Measurements from ENCODE around the gene CLTCL1.

CLTCL1 gene

GRCh38 chr22:19179497-19180048 lies 111.9 kb downstream of the CLTCL1 start:
- Histone ChIP-seq H3K4me3 (ENCODE audit: low read length) (peak overlapping the region; percentile 90), H3K4me1 (ENCODE audit: insufficient read depth, low read length) (peaks cover 4% of the 10 kb centered on the region; the same call in 1 of the 2 replicates), H3K9ac (ENCODE audit: low read depth, low read length) (peak overlapping the region; percentile 80), H3K36me3 (ENCODE audit: insufficient read depth, low read length) (peaks cover 12% of the 10 kb centered on the region; the same call in 1 of the 2 replicates), H3K27ac (ENCODE audit: low read depth, low read length) (no peak overlapping the region), H3K27me3 (ENCODE audit: insufficient read depth, low read length) (no peaks in the 10 kb centered on the region), H3K9me3 (ENCODE audit: insufficient read depth, low read depth, low read length) (no peaks in the 10 kb centered on the region)
- WGBS, result 48% methylated on average over 15 of the region's 15 CpGs

GRCh38 chr22:19178657-19179496 lies 112.6 kb downstream of the CLTCL1 start, which contains the start of gene SLC25A1:
Gene SLC25A1 (minus strand): TSS chr22:19178736. CDS start chr22:19178673, 63 bp downstream.
- H3K9me3 ChIP-seq (ENCODE audit: insufficient read depth, low read depth, low read length), result no peaks in the 10 kb centered on the region
- H3K4me3 ChIP-seq (ENCODE audit: low read length), result peak within 1 kb of the TSS; percentile 90
- peak within 1 kb of the TSS; percentile 73 for H3K27ac ChIP-seq (ENCODE audit: low read depth, low read length)
- peaks cover 4% of the 10 kb centered on the region; the same call in 1 of the 2 replicates for H3K4me1 ChIP-seq (ENCODE audit: insufficient read depth, low read length)
- WGBS, result under 1% methylated on average over 86 of the region's 86 CpGs
- peak within 1 kb of the TSS; percentile 81 for H3K9ac ChIP-seq (ENCODE audit: low read depth, low read length)
- H3K36me3 ChIP-seq (ENCODE audit: insufficient read depth, low read length), result peaks cover 12% of the 10 kb centered on the region
- H3K27me3 ChIP-seq (ENCODE audit: insufficient read depth, low read length), result no peaks in the 10 kb centered on the region

GRCh38 chr22:19178065-19178656 lies 113.4 kb downstream of the CLTCL1 start:
- under 1% methylated on average over 80 of the region's 80 CpGs for WGBS
- peaks cover 4% of the 10 kb centered on the region for H3K4me1 ChIP-seq (ENCODE audit: insufficient read depth, low read length)
- H3K36me3 ChIP-seq (ENCODE audit: insufficient read depth, low read length), result peaks cover 18% of the 10 kb centered on the region
- peak overlapping the region; percentile 73 for H3K27ac ChIP-seq (ENCODE audit: low read depth, low read length)
- H3K9ac ChIP-seq (ENCODE audit: low read depth, low read length), result peak overlapping the region; percentile 81
- H3K27me3 ChIP-seq (ENCODE audit: insufficient read depth, low read length), result no peaks in the 10 kb centered on the region
- H3K9me3 ChIP-seq (ENCODE audit: insufficient read depth, low read depth, low read length), result no peaks in the 10 kb centered on the region
- H3K4me3 ChIP-seq (ENCODE audit: low read length), result peak overlapping the region; percentile 90

GRCh38 chr22:19177164-19178064 lies 114.1 kb downstream of the CLTCL1 start:
- Histone ChIP-seq H3K27me3 (ENCODE audit: insufficient read depth, low read length) (no peaks in the 10 kb centered on the region), H3K36me3 (ENCODE audit: insufficient read depth, low read length) (peaks cover 18% of the 10 kb centered on the region), H3K4me3 (ENCODE audit: low read length) (peak overlapping the region; percentile 90), H3K27ac (ENCODE audit: low read depth, low read length) (peak overlapping the region; percentile 25; the same call in 1 of the 2 replicates), H3K9ac (ENCODE audit: low read depth, low read length) (peak overlapping the region; percentile 81), H3K9me3 (ENCODE audit: insufficient read depth, low read depth, low read length) (no peaks in the 10 kb centered on the region), H3K4me1 (ENCODE audit: insufficient read depth, low read length) (peaks cover 7% of the 10 kb centered on the region)
- WGBS, result 26% methylated on average over 55 of the region's 55 CpGs

- Histone ChIP-seq H3K4me1 (ENCODE audit: insufficient read depth, low read length) (peaks cover 8% of the 10 kb centered on the region), H3K9ac (ENCODE audit: low read depth, low read length) (no peak overlapping the region; the same call in 1 of the 2 replicates), H3K9me3 (ENCODE audit: insufficient read depth, low read depth, low read length) (no peaks in the 10 kb centered on the region), H3K27me3 (ENCODE audit: insufficient read depth, low read length) (no peaks in the 10 kb centered on the region), H3K27ac (ENCODE audit: low read depth, low read length) (peak overlapping the region; percentile 9; the same call in 1 of the 2 replicates), H3K4me3 (ENCODE audit: low read length) (peak overlapping the region; percentile 90; the same call in 1 of the 2 replicates), H3K36me3 (ENCODE audit: insufficient read depth, low read length) (peaks cover 18% of the 10 kb centered on the region)
- WGBS, result 85% methylated on average over 12 of the region's 12 CpGs
These were observed 114.8 kb downstream of the CLTCL1 start for GRCh38 chr22:19176732-19177131.

- Histone ChIP-seq H3K36me3 (ENCODE audit: insufficient read depth, low read length) (peaks cover 18% of the 10 kb centered on the region), H3K27me3 (ENCODE audit: insufficient read depth, low read length) (no peaks in the 10 kb centered on the region), H3K4me3 (ENCODE audit: low read length) (no peak overlapping the region), H3K9me3 (ENCODE audit: insufficient read depth, low read depth, low read length) (no peaks in the 10 kb centered on the region), H3K27ac (ENCODE audit: low read depth, low read length) (peak overlapping the region; percentile 24; the same call in 1 of the 2 replicates), H3K4me1 (ENCODE audit: insufficient read depth, low read length) (peaks cover 8% of the 10 kb centered on the region), H3K9ac (ENCODE audit: low read depth, low read length) (no peak overlapping the region; the same call in 1 of the 2 replicates)
- 62% methylated on average over 12 of the region's 12 CpGs for WGBS
These were observed 115.3 kb downstream of the CLTCL1 start for GRCh38 chr22:19176175-19176643.

GRCh38 chr22:19175602-19176174 lies 115.8 kb downstream of the CLTCL1 start:
- H3K36me3 ChIP-seq (ENCODE audit: insufficient read depth, low read length), result peaks cover 18% of the 10 kb centered on the region
- H3K27ac ChIP-seq (ENCODE audit: low read depth, low read length), result peak overlapping the region; percentile 81; the same call in 1 of the 2 replicates
- H3K4me3 ChIP-seq (ENCODE audit: low read length), result no peak overlapping the region
- H3K9me3 ChIP-seq (ENCODE audit: insufficient read depth, low read depth, low read length), result no peaks in the 10 kb centered on the region
- H3K27me3 ChIP-seq (ENCODE audit: insufficient read depth, low read length), result peaks cover 5% of the 10 kb centered on the region
- peaks cover 8% of the 10 kb centered on the region for H3K4me1 ChIP-seq (ENCODE audit: insufficient read depth, low read length)
- no peak overlapping the region for H3K9ac ChIP-seq (ENCODE audit: low read depth, low read length)
- WGBS, result 86% methylated on average over 21 of the region's 21 CpGs

- peak overlapping the region; percentile 81 for H3K27ac ChIP-seq (ENCODE audit: low read depth, low read length)
- 84% methylated on average over 7 of the region's 7 CpGs for WGBS
- peaks cover 10% of the 10 kb centered on the region for H3K27me3 ChIP-seq (ENCODE audit: insufficient read depth, low read length)
- H3K4me3 ChIP-seq (ENCODE audit: low read length), result no peak overlapping the region
- no peaks in the 10 kb centered on the region for H3K9me3 ChIP-seq (ENCODE audit: insufficient read depth, low read depth, low read length)
- H3K4me1 ChIP-seq (ENCODE audit: insufficient read depth, low read length), result peaks cover 8% of the 10 kb centered on the region
- peaks cover 18% of the 10 kb centered on the region for H3K36me3 ChIP-seq (ENCODE audit: insufficient read depth, low read length)
- H3K9ac ChIP-seq (ENCODE audit: low read depth, low read length), result no peak overlapping the region
These were observed 116.4 kb downstream of the CLTCL1 start for GRCh38 chr22:19175026-19175601.

- peaks cover 18% of the 10 kb centered on the region for H3K27me3 ChIP-seq (ENCODE audit: insufficient read depth, low read length)
- H3K36me3 ChIP-seq (ENCODE audit: insufficient read depth, low read length), result peaks cover 18% of the 10 kb centered on the region
- peak overlapping the region; percentile 81 for H3K27ac ChIP-seq (ENCODE audit: low read depth, low read length)
- peaks cover 5% of the 10 kb centered on the region for H3K4me1 ChIP-seq (ENCODE audit: insufficient read depth, low read length)
- no peaks in the 10 kb centered on the region for H3K9me3 ChIP-seq (ENCODE audit: insufficient read depth, low read depth, low read length)
- H3K4me3 ChIP-seq (ENCODE audit: low read length), result no peak overlapping the region
- WGBS, result 69% methylated on average over 14 of the region's 14 CpGs
- H3K9ac ChIP-seq (ENCODE audit: low read depth, low read length), result peak overlapping the region; percentile 38; the same call in 1 of the 2 replicates
These were observed 117.2 kb downstream of the CLTCL1 start for GRCh38 chr22:19174106-19175025.

Data from HUES64 (cell line).